ENCODE results near the gene FAM222B.

DNA sequence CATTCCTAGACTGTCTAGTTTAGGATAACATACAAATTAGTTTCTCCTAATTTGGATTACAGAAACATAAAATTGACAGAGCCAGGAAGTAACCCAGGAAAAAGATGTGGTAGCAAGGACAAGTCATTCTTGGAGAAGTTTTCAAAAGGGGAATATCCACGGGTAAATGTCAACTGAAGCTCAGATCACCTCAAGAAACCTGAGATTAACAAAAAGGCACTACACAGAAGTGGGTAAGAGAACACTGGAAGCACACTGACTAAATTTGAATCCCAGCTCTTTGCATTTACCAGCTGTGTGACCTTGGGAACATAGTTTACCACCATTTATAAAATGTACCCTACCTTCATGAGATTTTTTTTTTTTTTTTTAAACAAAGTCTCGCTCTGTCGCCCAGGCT lies 59.4 kb downstream of the FAM222B start:
- TF ChIP-seq, protein P1, sequence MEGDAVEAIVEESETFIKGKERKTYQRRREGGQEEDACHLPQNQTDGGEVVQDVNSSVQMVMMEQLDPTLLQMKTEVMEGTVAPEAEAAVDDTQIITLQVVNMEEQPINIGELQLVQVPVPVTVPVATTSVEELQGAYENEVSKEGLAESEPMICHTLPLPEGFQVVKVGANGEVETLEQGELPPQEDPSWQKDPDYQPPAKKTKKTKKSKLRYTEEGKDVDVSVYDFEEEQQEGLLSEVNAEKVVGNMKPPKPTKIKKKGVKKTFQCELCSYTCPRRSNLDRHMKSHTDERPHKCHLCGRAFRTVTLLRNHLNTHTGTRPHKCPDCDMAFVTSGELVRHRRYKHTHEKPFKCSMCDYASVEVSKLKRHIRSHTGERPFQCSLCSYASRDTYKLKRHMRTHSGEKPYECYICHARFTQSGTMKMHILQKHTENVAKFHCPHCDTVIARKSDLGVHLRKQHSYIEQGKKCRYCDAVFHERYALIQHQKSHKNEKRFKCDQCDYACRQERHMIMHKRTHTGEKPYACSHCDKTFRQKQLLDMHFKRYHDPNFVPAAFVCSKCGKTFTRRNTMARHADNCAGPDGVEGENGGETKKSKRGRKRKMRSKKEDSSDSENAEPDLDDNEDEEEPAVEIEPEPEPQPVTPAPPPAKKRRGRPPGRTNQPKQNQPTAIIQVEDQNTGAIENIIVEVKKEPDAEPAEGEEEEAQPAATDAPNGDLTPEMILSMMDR (IDR thresholded peaks at IDR 0.05; ENCODE audit: low read depth, low read length), result no peak
- no peak for TF ChIP-seq POLR2A (IDR thresholded peaks at IDR 0.05; ENCODE audit: extremely low read depth, insufficient read length)
- TF ChIP-seq, protein P2, sequence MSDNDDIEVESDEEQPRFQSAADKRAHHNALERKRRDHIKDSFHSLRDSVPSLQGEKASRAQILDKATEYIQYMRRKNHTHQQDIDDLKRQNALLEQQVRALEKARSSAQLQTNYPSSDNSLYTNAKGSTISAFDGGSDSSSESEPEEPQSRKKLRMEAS (IDR thresholded peaks at IDR 0.05; ENCODE audit: low read depth, low read length), result no peak
- no peak for TF ChIP-seq MYC (IDR thresholded peaks at IDR 0.05; ENCODE audit: low read depth, low read length)
